ENCODE results near the gene SERPINB10. TPM values are rescaled to one million over a fixed set of nuclear protein-coding genes. Genes with fewer than 3 reads are reported as not detected.

Gene SERPINB10
- total RNA-seq, result 0.29 TPM in 1 of 2 replicates, not detected in the other

DNA sequence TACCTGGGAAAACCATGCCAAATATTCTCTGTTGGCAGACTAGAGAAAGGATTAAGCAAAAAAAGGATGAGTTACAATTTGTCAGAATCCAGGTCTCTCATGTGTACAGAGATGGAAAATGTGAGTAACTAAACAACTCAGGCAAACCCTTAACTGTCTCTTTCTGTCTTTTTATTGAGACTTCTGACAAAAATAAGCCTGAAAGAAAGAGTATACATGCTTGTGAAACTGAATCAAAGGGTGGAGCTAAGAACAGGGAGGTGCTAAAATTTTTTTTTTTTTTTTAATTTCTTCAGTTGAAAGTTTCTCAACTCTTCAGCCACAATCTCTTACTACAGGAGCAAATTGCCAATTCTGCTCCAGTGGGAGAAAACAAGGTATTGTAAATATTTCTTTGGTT, at the start of gene SERPINB10:
Gene SERPINB10, plus strand, starts transcription at position 295 of the 400 bp plus-strand sequence. CDS start 7,553 bp downstream, outside the sequence.
- H2AFZ ChIP-seq (ENCODE audit: low read length), result no peak within 1 kb of the TSS
- no peaks in the 10 kb centered on the region for H3K36me3 ChIP-seq (ENCODE audit: insufficient read depth, low read length)
- H3K4me2 ChIP-seq (ENCODE audit: insufficient read depth, low read length), result no peak within 1 kb of the TSS
- no peaks in the 10 kb centered on the region for H3K4me1 ChIP-seq (ENCODE audit: insufficient read depth, low read length)
- no peaks in the 10 kb centered on the region for H4K20me1 ChIP-seq (ENCODE audit: insufficient read depth, low read length)
- no peaks in the 10 kb centered on the region for H3K9me3 ChIP-seq (ENCODE audit: low read depth, low read length)
- no peak within 1 kb of the TSS for H3K4me3 ChIP-seq (ENCODE audit: insufficient read depth, low read length)
- no peak for DNase-seq (ENCODE audit: insufficient read length, low spot score, missing footprints)
- H3K27ac ChIP-seq (ENCODE audit: low read depth, low read length), result no peak within 1 kb of the TSS
- H3K27me3 ChIP-seq (ENCODE audit: insufficient read depth, low read length), result no peaks in the 10 kb centered on the region
- TF ChIP-seq CTCF (IDR thresholded peaks at IDR 0.05; ENCODE audit: extremely low read depth, low read depth, low read length), result no peak
- no peaks in the 10 kb centered on the region for H3K79me2 ChIP-seq (ENCODE audit: insufficient read depth, low read length)

GRCh38 chr18:63858456-63858855, 49.3 kb upstream of the SERPINB10 start:
- Histone ChIP-seq H2AFZ (ENCODE audit: low read length) (no peak overlapping the region), H3K4me2 (ENCODE audit: insufficient read depth, low read length) (no peak overlapping the region), H3K27me3 (ENCODE audit: insufficient read depth, low read length) (peaks cover 2% of the 10 kb centered on the region), H3K4me1 (ENCODE audit: insufficient read depth, low read length) (no peaks in the 10 kb centered on the region), H3K79me2 (ENCODE audit: insufficient read depth, low read length) (no peaks in the 10 kb centered on the region), H3K4me3 (ENCODE audit: insufficient read depth, low read length) (no peak overlapping the region), H3K27ac (ENCODE audit: low read depth, low read length) (no peak overlapping the region), H4K20me1 (ENCODE audit: insufficient read depth, low read length) (no peaks in the 10 kb centered on the region), H3K36me3 (ENCODE audit: insufficient read depth, low read length) (no peaks in the 10 kb centered on the region), H3K9me3 (ENCODE audit: low read depth, low read length) (no peaks in the 10 kb centered on the region)
- TF ChIP-seq CTCF (IDR thresholded peaks at IDR 0.05; ENCODE audit: extremely low read depth, low read depth, low read length), result no peak
- no peak for DNase-seq (ENCODE audit: insufficient read length, low spot score, missing footprints)

- DNase-seq (ENCODE audit: insufficient read length, low spot score, missing footprints), result no peak
- H3K27me3 ChIP-seq (ENCODE audit: insufficient read depth, low read length), result peaks cover 2% of the 10 kb centered on the region
- H3K4me1 ChIP-seq (ENCODE audit: insufficient read depth, low read length), result no peaks in the 10 kb centered on the region
- H3K9me3 ChIP-seq (ENCODE audit: low read depth, low read length), result no peaks in the 10 kb centered on the region
- H2AFZ ChIP-seq (ENCODE audit: low read length), result no peak overlapping the region
- H3K4me3 ChIP-seq (ENCODE audit: insufficient read depth, low read length), result no peak overlapping the region
- H4K20me1 ChIP-seq (ENCODE audit: insufficient read depth, low read length), result no peaks in the 10 kb centered on the region
- TF ChIP-seq CTCF (IDR thresholded peaks at IDR 0.05; ENCODE audit: extremely low read depth, low read depth, low read length), result no peak
- H3K79me2 ChIP-seq (ENCODE audit: insufficient read depth, low read length), result no peaks in the 10 kb centered on the region
- H3K36me3 ChIP-seq (ENCODE audit: insufficient read depth, low read length), result no peaks in the 10 kb centered on the region
- no peak overlapping the region for H3K4me2 ChIP-seq (ENCODE audit: insufficient read depth, low read length)
- H3K27ac ChIP-seq (ENCODE audit: low read depth, low read length), result no peak overlapping the region
Observed at GRCh38 chr18:63859781-63860475, 47.8 kb upstream of the SERPINB10 start.

DNA sequence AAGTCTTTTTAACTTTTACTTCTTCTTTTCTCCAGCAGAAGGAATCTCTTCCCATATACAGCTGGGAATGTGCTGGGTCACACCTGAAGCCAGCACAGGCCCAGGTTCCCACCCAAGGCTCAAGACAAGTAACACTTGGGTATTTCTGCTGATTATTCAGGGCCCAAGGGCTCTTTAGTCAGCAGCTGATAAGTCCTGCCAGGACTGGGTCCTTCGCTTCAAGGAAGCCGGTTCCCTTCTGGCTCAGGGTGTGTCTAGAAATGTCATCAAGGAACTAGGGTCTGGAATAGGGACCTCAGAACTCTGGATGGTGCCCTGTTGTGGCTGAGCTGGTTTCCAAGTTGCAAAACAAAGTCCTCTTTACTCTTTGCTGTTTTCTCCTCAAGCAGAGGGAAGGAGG, 47.2 kb upstream of the SERPINB10 start:
- no peaks in the 10 kb centered on the region for H3K36me3 ChIP-seq (ENCODE audit: insufficient read depth, low read length)
- TF ChIP-seq CTCF (IDR thresholded peaks at IDR 0.05; ENCODE audit: extremely low read depth, low read depth, low read length), result no peak

More for the DNA sequence above, 47.2 kb upstream of the SERPINB10 start:
- no peaks in the 10 kb centered on the region for H4K20me1 ChIP-seq (ENCODE audit: insufficient read depth, low read length)
- H3K9me3 ChIP-seq (ENCODE audit: low read depth, low read length), result no peaks in the 10 kb centered on the region
- DNase-seq (ENCODE audit: insufficient read length, low spot score, missing footprints), result no peak
- H3K27ac ChIP-seq (ENCODE audit: low read depth, low read length), result no peak overlapping the region
- no peaks in the 10 kb centered on the region for H3K79me2 ChIP-seq (ENCODE audit: insufficient read depth, low read length)
- H3K4me3 ChIP-seq (ENCODE audit: insufficient read depth, low read length), result no peak overlapping the region
- no peaks in the 10 kb centered on the region for H3K4me1 ChIP-seq (ENCODE audit: insufficient read depth, low read length)
- H3K27me3 ChIP-seq (ENCODE audit: insufficient read depth, low read length), result peaks cover 2% of the 10 kb centered on the region
- H2AFZ ChIP-seq (ENCODE audit: low read length), result no peak overlapping the region
- H3K4me2 ChIP-seq (ENCODE audit: insufficient read depth, low read length), result no peak overlapping the region

Data from osteoblast (primary cell).